ENCODE measurements around the gene TREML4.

Gene TREML4

DNA sequence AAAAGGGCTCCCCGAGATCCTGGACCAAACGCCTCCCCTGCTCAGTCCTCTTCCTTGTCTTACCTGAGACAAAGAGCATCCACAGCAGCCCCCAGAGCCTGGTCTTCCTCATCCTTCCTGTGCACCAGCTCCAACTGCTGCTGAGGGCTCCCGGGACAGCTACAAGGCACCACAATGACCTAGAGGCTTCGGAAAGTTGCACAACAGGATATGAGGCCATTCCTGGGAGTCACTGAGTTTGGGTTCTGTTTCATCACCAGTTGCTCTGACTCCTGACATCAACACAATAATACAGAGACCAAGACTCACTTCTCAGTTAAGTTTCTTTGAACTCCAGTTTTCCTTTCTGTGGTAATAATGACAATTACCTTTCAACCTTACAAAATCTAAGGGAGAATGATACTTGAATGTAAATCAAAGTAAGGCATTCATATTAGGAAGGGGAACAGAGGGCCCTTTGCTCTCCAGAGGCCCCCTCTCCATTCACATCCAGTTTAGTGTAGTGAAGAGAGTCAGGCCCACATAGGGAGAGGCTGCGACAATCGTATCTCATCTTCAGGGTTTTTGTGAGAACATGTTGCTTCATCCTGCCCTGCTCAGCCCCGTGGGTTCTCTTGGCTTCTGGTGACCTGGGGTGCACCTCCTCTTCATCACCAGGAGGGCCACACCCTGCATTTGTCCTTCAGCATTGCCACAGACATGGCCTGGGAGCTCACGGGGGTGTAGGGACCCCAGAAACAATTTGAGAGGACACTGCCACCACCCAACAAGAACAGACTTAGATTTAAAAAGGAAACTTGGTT, 58.6 kb downstream of the TREML4 start, which contains the start of gene TREM1:
TREM1 (minus strand) TSS at position 139 of the 803 bp plus-strand sequence; CDS start at position 112, 27 bp downstream.
- no peak for DNase-seq (ENCODE audit: low read depth)

DNA sequence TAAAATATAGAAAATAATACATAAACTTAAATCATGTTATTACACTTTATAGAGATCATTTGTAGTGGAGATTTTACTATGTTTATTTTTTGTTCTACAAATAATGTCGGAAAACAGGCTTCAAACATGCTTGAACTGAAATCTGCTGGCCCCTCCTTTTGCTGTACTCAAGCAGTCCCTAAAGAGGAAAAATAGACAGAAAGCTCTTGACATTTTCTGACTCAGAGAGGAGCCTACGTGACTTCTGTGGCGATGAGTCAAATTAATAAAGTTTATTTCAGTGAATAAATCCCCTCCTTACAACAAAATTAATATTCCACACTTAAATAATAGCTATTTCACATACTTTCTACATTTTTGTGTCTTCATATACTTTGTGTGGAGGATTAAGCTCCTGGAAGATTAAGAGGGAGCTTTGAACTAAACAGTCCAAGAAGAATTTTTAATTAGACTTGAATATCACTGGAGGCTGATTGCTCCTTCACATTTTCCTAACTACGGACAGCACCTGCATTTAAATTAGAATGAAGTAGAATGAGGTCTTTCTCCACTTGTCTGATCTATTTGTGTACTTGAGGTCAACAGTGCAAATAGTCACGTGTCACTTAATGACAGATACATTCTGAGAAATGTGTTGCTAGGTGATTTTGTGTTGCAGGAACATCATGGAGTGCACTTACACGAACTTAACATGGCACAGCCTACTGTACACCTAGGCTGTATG, 60.0 kb downstream of the TREML4 start:
- no peak for DNase-seq (ENCODE audit: low read depth)

All from stimulated activated CD8-positive, alpha-beta memory T cell treated with anti-CD3 and anti-CD28 coated beads, Interleukin-15, amount 100 ng/mL, for 24 hours (primary cell).